Lower leg skin (tissue), 4 donors: ENCODE measurements around the gene SCG5. TPM values are rescaled to one million over a fixed set of nuclear protein-coding genes. Genes with fewer than 3 reads are reported as not detected.
A peak's percentile ranks its signal among the peaks of the same experiment; 100 is the strongest.

Experiments
- DNase-seq, 2 donors: peaks; one replicate each; pipeline ENCODE4 v3.0.0-alpha.2; 2019; ENCODE audit warnings: low spot score in 2 of 2
- H3K4me3 ChIP-seq: fragments of 200-600 bp; sonication (generic); 2 replicates; pipeline ENCODE4 v1.5.1; 2017; ENCODE audit warnings: mild to moderate bottlenecking, low read depth; ENCODE audit not compliant: poor library complexity, severe bottlenecking
- CTCF ChIP-seq, 3 donors: fragments of 450-650 bp; IDR thresholded peaks; one replicate each; pipeline ENCODE4 v1.5.1; 2016; ENCODE audit warnings: antibody characterized with exemption in 3 of 3, mild to moderate bottlenecking in 3 of 3, moderate library complexity in 2 of 3
- POLR2A ChIP-seq, 2 donors: fragments of 450-650 bp; IDR thresholded peaks; one replicate each; pipeline ENCODE4 v1.6.1; 2016 to 2017; ENCODE audit warnings: antibody characterized with exemption in 2 of 2, mild to moderate bottlenecking in 1 of 2, moderate library complexity in 1 of 2
- whole genome bisulfite sequencing, 2 donors: methylation state at CpG; one replicate each; pipeline ENCODE4 v1.1.5; 2018; 5-methylcytosine and 5-hydroxymethylcytosine counted together
- intact Hi-C: fragments of 100-400 bp; cut with DNase I; formaldehyde crosslinking; loops from one replicate; pipeline ENCODE4 v1.15.0; 2023; ENCODE audit warnings: low total_unique reads
- total RNA-seq, 4 donors: library from RNA; depleted of rRNA; stranded (reverse); fragments of >200 nt; gene quantifications; one replicate each; pipeline ENCODE4 v1.1.0, GENCODE V29; 2016

The SCG5 gene
- total RNA-seq, 4 donors from 2014 or later, result 0.61 to 1.9 (median 1.1) TPM

GRCh38 chr15:32718227-32718820 is 76.8 kb downstream of the SCG5 start:
- H3K4me3 ChIP-seq, result peak overlapping the region; percentile 3
- DNase-seq, result no peak
- WGBS, 2 donors, result 3% methylated on average over 23 to 40 of the region's 60 CpGs
- intact Hi-C loops, result no loop called here
- TF ChIP-seq CTCF (IDR thresholded peaks at IDR 0.05) (no peak), POLR2A (IDR thresholded peaks at IDR 0.05) (no peak)

GRCh38 chr15:32718821-32719716 is 77.6 kb downstream of the SCG5 start:
- H3K4me3 ChIP-seq, result peak overlapping the region; percentile 3
- DNase-seq, result no peak
- TF ChIP-seq POLR2A (IDR thresholded peaks at IDR 0.05) (no peak), CTCF (IDR thresholded peaks at IDR 0.05) (no peak)
- intact Hi-C loops, result no loop called here
- WGBS, 2 donors, result 4 to 5% methylated on average over 28 to 70 of the region's 70 CpGs

- DNase-seq, result no peak
- H3K4me3 ChIP-seq, result no peak overlapping the region
- 73 to 76% methylated on average over 6 of the region's 6 CpGs for WGBS, 2 donors
Observed at GRCh38 chr15:32721596-32721995, 80.1 kb downstream of the SCG5 start.

GRCh38 chr15:32722136-32722535 is 80.6 kb downstream of the SCG5 start:
- no peak for DNase-seq
- intact Hi-C loops, result no loop called here
- H3K4me3 ChIP-seq, result no peak overlapping the region
- TF ChIP-seq CTCF (IDR thresholded peaks at IDR 0.05) (no peak), POLR2A (IDR thresholded peaks at IDR 0.05) (no peak)

More at GRCh38 chr15:32721596-32721995, 80.1 kb downstream of the SCG5 start:
- no peak for TF ChIP-seq CTCF (IDR thresholded peaks at IDR 0.05)
- no peak for TF ChIP-seq POLR2A (IDR thresholded peaks at IDR 0.05)
- intact Hi-C loops, result no loop called here

GRCh38 chr15:32723171-32723948 is 81.8 kb downstream of the SCG5 start:
- WGBS, 2 donors, result 76 to 83% methylated on average over 2 of the region's 2 CpGs
- intact Hi-C loops, result no loop called here

More at GRCh38 chr15:32723171-32723948, 81.8 kb downstream of the SCG5 start:
- DNase-seq, result no peak
- TF ChIP-seq CTCF (IDR thresholded peaks at IDR 0.05), result no peak
- no peak for TF ChIP-seq POLR2A (IDR thresholded peaks at IDR 0.05)
- no peak overlapping the region for H3K4me3 ChIP-seq
